PFSK-1 (cell line): ENCODE data around the gene TBC1D10B.

Experiments
- FOXP2 ChIP-seq: optimal IDR thresholded peaks from 2 replicates; pipeline ENCODE3; 2011; ENCODE audit warnings: borderline replicate concordance, control low read depth, inconsistent platforms; ENCODE audit not compliant: insufficient read depth; ENCODE audit errors: extremely low read length, extremely low read depth
- POLR2AphosphoS5 ChIP-seq: IDR thresholded peaks from 2 replicates; pipeline ENCODE4 v1.6.1; 2012; ENCODE audit warnings: low read depth, mild to moderate bottlenecking, control low read depth, low read length, moderate library complexity
- SIN3A ChIP-seq: IDR thresholded peaks from 2 replicates; pipeline ENCODE4 v1.6.1; 2012; ENCODE audit warnings: mild to moderate bottlenecking, low read length, moderate library complexity, borderline replicate concordance; ENCODE audit not compliant: insufficient read depth
- TAF1 ChIP-seq: IDR thresholded peaks from 2 replicates; pipeline ENCODE4 v1.6.1; 2012; ENCODE audit warnings: low read length, control low read depth, borderline replicate concordance; ENCODE audit not compliant: insufficient read depth
- TF ChIP-seq, protein P1 (sequence below), 2 experiments: IDR thresholded peaks; 2 replicates each; pipeline versions ENCODE4 v1.6.1 to v1.8.0; 2011 to 2012; ENCODE audit warnings: low read depth in 2 of 2, low read length in 2 of 2, control low read depth in 1 of 2, inconsistent platforms in 1 of 2, mild to moderate bottlenecking in 1 of 2, moderate library complexity in 1 of 2; ENCODE audit not compliant: insufficient read depth in 1 of 2

The TBC1D10B gene

DNA sequence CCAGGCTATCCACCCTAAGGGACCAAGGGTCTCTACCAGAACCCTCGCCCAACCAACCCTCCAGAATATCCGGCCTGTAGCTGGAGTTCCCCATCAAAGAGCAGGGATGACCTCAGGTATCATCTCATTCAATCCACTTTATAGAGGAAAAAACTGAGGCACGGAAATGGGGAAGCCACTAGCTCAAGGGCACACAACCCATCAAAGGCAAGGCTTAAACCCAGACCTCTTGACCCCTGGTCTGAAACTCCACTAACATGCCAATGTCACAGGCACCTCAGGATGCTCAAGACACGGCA is 1.6 kb downstream of the TBC1D10B start:
- no peak for TF ChIP-seq FOXP2

DNA sequence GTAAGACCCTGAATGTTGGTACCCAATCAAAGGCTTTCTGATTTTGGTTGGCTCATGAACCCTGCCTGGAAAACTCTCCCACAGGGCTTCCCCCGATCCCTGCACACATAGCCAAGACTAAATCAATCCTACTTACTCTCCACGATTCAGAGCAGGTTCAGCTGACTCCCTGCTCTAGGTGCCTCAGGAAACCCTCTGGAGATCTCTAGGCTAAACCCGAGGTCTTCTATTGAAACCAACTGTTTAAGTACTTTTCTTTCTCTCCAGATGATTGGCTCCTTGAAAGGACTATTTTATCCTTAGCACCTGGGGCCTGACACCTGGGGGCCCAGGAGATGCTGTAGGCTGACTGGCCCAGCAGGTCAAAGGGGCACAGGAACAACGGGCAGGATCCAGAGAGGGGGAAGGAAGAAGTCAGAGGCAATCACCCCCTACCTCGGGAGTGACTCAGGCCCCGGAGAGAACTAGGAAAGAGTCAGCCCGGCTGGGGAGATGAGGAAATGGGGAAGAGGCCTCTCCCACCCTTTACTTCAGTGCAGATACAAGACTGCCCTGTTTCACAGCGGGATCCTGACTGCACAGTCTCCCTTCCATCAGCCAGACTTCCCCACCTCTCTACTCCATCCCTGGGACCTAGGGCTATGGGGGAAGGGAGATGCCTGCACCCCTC is 2.0 kb downstream of the TBC1D10B start:
- TF ChIP-seq FOXP2 (no peak), TAF1 (no peak), SIN3A (no peak), POLR2AphosphoS5 (no peak)
- TF ChIP-seq, protein P1, sequence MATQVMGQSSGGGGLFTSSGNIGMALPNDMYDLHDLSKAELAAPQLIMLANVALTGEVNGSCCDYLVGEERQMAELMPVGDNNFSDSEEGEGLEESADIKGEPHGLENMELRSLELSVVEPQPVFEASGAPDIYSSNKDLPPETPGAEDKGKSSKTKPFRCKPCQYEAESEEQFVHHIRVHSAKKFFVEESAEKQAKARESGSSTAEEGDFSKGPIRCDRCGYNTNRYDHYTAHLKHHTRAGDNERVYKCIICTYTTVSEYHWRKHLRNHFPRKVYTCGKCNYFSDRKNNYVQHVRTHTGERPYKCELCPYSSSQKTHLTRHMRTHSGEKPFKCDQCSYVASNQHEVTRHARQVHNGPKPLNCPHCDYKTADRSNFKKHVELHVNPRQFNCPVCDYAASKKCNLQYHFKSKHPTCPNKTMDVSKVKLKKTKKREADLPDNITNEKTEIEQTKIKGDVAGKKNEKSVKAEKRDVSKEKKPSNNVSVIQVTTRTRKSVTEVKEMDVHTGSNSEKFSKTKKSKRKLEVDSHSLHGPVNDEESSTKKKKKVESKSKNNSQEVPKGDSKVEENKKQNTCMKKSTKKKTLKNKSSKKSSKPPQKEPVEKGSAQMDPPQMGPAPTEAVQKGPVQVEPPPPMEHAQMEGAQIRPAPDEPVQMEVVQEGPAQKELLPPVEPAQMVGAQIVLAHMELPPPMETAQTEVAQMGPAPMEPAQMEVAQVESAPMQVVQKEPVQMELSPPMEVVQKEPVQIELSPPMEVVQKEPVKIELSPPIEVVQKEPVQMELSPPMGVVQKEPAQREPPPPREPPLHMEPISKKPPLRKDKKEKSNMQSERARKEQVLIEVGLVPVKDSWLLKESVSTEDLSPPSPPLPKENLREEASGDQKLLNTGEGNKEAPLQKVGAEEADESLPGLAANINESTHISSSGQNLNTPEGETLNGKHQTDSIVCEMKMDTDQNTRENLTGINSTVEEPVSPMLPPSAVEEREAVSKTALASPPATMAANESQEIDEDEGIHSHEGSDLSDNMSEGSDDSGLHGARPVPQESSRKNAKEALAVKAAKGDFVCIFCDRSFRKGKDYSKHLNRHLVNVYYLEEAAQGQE (IDR thresholded peaks at IDR 0.05; ENCODE audit: insufficient read depth in 1 of 2, low read depth in 2 of 2, low read length in 2 of 2): no peak

DNA sequence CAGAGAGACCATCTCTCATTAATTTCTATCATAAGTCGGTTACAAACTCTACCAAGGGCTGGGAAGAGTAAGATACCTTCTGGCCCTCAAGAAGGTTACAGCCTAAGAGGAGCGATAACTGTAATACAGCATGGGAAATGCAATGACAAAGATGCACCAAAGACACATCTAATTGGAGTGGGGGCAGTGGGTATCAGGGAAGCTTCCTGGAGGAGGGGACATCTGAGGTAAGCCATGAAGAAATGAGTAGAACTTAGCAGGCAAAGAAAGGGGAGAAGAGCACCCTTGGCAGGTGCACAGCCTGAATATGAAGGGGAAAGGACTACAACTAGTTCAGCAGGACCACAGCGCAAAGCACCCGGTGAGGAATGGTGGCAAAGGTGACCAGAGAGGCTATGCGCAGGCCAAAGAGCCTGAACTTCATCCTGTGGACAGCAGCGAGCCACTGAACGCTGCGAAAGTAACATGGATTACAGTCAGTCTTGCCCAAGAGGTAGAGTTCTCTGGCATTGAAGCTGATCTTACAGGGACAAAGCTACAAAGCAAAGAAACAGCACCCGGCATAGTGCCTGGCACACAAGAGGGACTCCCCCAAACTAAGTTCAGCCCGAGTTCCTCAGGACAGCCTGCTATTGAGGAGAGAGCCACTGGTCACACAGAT is 2.8 kb downstream of the TBC1D10B start:
- TF ChIP-seq FOXP2 (no peak), TAF1 (no peak), POLR2AphosphoS5 (no peak), SIN3A (no peak)
- TF ChIP-seq, protein P1 (IDR thresholded peaks at IDR 0.05; ENCODE audit: insufficient read depth in 1 of 2, low read depth in 2 of 2, low read length in 2 of 2): no peak

DNA sequence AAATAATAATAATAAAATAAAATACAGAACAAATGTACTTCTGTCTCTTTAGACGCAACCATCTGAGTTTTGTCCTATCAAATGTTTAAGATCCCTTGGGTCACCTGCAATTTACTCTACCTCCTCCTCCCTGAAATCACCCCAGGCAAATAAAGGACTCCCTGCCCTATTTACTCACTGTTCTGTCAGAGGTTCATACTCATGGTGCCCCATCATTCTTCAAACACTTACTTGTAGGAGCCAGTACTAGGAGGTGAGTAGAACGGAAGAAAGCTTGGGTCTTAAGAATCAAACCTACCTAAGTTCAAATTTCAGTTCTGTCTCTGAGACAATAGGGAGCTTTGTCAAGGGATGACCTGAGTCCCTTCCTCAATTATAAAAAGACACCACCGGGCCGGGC is 3.8 kb downstream of the TBC1D10B start:
- no peak for TF ChIP-seq SIN3A
- TF ChIP-seq, protein P1 (IDR thresholded peaks at IDR 0.05; ENCODE audit: insufficient read depth in 1 of 2, low read depth in 2 of 2, low read length in 2 of 2): no peak
- no peak for TF ChIP-seq FOXP2
- no peak for TF ChIP-seq POLR2AphosphoS5
- TF ChIP-seq TAF1: no peak

DNA sequence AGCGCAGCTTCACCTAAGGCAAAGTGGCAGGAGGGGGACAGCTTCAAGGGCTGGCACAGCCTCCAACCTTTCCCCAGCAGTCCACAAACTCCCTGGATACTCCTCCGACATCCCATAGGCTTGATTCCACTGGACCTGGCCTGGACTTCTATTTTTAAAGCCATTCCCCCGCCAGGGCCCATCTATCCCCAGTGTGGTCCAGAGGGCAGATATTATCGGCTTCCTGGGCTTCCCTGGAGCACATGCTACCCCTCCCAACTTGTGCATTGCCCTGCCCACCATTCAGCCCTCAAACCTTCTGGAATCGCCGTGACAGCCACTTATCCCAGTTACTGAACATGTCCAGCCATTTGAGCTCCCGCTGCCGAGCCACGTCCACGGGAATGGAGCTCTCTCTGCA is 5.1 kb downstream of the TBC1D10B start:
- TF ChIP-seq SIN3A (no peak), TAF1 (no peak), POLR2AphosphoS5 (no peak), FOXP2 (no peak)
- TF ChIP-seq, protein P1 (IDR thresholded peaks at IDR 0.05; ENCODE audit: insufficient read depth in 1 of 2, low read depth in 2 of 2, low read length in 2 of 2): no peak
